CD4-positive, alpha-beta T cell treated with Interleukin-10 for 1 hour (primary cell): ENCODE data around the gene USP9X.
"Not testable (repeated sequence)": the region's sequence is repeated elsewhere in the genome, so short reads cannot be mapped to it uniquely, and the experiment has no call there.

ENCODE experiments used
- DNase-seq: peaks from one replicate; pipeline ENCODE4 v3.0.0-alpha.2; 2020

Gene USP9X, protein sequence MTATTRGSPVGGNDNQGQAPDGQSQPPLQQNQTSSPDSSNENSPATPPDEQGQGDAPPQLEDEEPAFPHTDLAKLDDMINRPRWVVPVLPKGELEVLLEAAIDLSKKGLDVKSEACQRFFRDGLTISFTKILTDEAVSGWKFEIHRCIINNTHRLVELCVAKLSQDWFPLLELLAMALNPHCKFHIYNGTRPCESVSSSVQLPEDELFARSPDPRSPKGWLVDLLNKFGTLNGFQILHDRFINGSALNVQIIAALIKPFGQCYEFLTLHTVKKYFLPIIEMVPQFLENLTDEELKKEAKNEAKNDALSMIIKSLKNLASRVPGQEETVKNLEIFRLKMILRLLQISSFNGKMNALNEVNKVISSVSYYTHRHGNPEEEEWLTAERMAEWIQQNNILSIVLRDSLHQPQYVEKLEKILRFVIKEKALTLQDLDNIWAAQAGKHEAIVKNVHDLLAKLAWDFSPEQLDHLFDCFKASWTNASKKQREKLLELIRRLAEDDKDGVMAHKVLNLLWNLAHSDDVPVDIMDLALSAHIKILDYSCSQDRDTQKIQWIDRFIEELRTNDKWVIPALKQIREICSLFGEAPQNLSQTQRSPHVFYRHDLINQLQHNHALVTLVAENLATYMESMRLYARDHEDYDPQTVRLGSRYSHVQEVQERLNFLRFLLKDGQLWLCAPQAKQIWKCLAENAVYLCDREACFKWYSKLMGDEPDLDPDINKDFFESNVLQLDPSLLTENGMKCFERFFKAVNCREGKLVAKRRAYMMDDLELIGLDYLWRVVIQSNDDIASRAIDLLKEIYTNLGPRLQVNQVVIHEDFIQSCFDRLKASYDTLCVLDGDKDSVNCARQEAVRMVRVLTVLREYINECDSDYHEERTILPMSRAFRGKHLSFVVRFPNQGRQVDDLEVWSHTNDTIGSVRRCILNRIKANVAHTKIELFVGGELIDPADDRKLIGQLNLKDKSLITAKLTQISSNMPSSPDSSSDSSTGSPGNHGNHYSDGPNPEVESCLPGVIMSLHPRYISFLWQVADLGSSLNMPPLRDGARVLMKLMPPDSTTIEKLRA (N-terminal part only)

DNA sequence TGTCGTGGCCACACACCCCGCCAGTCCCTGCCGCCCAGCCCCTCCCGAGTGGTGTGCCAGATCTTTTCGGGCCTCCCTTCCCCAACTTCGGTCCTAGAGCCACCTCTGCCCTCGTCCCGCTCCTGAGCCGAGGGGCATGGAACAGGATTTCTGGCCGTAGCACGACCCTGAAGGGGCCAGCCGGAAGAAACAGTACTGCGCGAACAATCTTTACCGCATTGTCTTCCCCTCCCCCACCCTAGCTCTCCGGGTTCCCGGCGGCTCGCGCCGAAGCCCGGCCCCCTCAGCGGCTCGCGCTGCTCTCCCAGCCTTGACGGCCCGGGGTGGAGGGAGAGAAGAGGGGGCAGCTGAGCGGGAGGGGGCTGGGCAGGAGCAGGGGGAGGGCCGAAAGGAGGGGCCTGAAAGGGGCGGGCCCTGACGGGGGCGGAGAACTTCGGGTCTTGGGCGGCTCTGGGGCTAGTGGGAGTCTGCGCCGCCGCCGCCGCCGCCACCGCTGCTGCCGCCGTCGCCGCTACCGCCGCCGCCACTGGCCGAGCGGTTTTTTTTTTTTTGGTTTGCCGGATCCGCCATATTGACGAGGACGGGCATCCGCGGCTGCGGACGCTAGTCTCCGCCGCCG, at the start of gene USP9X:
Gene USP9X, plus strand, starts transcription at position 553 of the 619 bp plus-strand sequence. CDS start 38,184 bp downstream, outside the sequence.
- peak; percentile 91 for DNase-seq

GRCh38 chrX:41035582-41035981, 49.7 kb upstream of the USP9X start:
- no peak for DNase-seq

- DNase-seq: no peak
Observed at GRCh38 chrX:41036668-41037326, 48.4 kb upstream of the USP9X start.

DNA sequence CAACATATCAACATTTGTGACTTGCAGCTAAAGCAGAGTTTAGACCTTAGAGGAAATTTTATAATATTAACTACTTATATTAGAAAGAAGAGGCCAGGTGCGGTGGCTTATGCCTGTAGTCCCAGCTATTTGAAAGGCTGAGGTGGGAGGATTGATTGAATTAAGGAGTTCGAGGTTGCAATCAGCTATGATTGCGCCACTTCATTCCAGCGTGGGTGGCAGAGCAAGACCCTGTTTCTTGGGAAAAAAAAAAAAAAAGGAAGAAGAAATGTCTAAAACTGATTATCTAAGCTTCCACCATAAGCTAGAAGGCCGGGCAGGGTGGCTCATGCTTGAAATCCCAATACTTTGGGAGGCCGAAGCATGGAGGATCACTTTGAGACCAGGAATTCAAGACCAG, 42.0 kb upstream of the USP9X start:
- no peak for DNase-seq

DNA sequence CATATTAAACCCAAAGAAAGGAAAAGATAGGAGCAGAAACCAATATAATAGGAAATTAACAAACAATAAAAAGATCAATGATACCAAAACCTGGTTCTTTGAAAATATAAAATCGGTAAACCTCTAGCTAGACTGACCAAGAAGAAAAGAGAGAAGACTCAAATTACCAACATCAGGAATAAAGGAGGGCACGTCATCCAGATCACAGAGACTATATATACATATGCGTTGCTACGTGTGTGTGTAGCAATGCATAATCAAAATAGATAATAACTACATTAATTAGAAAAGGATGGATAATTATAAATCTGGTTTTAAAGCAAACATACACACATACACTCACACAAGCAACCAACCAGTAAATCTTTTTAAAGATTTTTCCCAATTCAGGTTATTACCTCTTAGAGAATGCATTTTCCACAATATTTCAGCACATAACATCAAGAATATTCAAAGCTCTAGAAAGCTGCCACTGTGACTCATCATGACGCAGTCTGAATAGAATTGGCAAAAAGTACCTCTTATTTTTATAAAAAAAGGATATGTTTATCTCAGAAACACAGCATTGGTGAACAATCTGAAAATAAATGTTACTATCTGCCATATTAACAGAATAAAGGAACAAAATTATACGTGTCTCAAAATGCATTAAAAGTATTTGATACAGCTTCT, 41.4 kb upstream of the USP9X start:
- DNase-seq: no peak

DNA sequence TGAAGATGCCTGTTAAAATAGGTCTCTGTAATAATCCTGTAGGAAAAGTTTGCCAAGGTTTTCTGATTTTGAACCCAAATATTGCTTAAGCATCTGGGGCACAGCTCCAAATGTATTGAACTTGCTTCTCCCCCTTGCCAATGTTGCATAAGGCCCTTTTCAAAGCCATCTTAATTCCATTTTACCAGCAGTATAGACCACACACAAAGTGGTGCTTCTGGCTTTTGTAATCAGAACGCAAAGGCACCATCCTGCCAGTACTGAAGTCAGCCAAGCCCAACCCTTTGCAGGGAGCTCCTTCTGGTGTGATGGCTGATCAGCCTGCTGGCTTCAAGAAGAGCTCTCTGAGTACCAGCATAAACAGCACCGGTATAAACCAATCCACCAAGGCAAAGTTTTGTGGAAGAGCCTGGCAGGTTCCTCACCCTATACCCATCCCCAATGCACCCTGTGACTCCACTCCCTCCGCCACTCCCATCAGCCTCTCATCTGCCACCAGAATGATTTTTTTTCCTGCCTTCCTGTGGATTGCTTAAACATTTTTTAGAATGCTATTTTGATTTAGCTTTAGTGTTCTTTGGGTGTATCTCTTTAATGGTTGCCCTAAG, 39.2 kb upstream of the USP9X start:
- DNase-seq: no peak

DNA sequence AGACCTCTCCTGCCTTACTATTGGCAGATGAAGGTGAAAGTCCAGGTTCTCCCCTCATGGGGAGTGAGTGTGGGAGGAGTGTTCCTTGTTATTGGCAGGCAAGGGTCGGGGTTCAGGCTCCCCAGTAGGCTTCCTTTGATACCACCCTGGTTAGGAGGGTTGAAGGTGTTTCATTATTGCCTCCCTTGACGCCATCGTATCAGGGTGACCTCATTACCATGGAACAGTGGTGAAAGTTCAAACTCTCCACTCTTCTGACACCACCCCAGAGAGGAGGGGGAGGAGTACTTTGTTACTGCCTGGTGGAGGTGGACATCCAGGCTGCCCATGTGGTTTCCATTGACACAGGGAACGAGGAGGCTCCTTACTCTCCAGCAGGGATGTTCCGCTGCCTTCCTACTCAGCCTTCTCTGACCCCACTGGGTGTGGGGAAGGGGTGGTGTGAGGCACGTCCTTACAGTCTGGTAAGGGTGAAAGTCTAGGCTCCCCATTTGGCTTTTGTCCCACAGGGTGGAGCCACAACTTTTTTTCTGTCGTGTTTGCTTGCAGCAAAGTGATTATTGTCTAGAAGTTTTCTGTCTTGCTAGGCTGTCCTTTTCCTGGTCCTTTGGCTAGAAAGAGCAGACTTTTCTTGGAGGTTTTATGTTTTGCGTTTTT, 37.2 kb upstream of the USP9X start:
- no peak for DNase-seq

- no peak for DNase-seq
Observed at GRCh38 chrX:41050359-41050758, 34.9 kb upstream of the USP9X start.

DNA sequence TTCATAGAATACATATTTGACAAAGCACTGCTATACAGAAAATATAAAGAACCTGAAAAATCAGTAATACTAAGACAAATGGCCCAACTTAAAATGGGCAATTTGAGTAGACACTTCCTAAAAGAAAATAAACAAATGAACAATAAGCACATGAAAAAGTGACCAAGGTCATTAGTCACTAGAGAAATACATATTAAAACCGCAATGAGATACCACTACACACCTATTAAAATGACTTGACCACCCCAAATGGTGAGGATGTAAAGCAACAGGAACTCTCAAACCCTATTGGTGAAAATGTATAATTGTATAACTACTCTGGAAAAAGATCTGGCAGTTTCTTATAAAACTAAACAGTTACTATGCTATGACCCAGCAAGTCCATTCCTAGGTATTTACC, 34.0 kb upstream of the USP9X start:
- no peak for DNase-seq

DNA sequence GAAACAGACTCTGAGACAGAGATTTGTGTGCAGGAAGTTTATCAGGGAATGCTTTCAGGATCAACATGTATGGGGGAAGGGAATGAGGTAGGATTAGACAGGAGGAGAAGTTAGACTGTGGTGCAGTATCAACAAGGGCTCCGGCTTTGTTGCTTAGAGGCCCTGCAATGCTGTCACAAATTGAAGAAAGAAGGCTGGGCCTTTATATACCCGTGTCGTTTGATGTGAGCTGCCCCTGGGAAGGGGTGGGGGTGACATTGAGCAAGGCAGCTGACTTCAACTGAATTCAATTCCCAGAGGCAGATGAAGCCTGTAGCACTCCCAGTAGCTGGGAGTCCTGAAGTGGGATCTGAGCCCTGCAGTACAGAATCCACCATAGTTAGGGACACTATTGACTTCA, 29.5 kb upstream of the USP9X start:
- DNase-seq: no peak

DNA sequence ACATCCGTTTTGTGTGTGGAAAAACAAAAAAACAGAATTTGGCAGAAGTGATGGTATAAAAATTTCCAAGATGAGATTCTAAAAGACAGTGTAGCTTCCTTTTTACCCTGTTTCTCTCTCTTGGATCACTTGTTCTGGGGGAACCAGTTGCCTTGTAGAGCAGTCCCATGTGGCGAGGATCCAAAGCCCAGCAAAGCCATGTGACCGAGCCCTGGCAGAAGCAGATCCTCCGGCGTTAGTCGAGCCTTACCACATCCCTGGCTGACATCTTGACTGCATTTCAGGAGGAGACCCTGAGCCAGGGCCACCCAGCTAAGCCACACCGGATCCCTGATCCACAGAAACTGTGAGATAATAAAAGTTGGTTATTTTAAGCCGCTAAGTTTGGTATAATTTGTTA, 22.0 kb upstream of the USP9X start:
- not testable (repeated sequence) for DNase-seq

DNA sequence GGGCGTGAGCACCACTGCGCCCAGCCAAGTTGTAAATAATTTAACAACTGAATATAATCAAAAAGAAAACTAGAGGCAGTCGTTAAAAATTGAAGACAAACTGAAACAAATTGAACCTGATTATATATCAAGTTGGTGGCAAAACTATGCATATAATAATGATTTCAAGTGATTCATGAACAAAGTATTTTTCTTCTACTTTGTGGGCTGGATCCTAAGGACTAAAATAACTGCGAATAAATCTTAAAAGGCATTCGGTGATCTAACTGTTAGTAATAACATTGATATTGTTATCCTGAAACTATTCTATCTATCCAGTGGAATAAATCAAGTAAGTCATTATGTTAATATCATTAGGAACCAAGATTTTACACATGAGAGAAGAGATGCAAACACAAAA, 21.2 kb upstream of the USP9X start:
- DNase-seq: no peak

- no peak for DNase-seq
Observed at GRCh38 chrX:41066391-41066790, 18.9 kb upstream of the USP9X start.

GRCh38 chrX:41066969-41067368, 18.3 kb upstream of the USP9X start:
- DNase-seq: no peak

DNA sequence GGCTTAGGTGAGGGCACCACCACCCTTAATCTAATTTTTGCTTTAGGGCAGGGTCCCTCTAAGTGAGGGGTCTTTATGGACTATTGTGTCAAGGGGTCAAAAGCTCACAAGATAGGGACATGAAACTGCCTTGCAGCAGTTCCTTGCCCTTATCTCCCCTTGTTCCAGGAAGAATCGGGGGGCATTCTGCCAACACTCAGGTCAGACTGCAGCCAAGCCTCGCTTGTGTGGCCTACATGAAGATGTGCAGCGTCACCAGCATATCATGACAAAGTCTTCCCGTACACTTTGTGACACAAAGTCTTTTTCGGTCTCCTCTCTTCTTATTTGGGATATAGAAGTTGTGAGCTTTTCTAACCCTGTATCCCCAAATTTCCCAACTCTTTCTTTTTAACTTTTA, 17.5 kb upstream of the USP9X start:
- DNase-seq: no peak

DNA sequence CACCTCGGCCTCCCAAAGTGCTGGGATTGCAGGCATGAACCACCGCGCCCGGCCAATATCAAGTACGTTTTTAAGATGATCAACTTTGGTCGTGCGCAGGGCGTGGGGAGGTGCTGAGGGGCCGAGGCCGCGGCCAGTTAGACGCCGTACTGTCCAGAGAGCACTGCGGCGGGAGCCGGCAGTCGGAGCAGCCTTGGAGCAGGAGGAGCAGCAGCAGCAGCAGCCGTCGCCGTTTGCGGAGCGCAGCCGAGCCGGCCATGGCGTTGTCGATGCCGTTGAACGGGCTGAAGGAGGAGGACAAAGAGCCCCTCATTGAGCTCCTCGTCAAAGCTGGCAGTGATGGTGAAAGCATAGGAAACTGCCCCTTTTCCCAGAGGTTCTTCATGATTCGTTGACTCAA, 8.5 kb upstream of the USP9X start:
- DNase-seq: no peak

DNA sequence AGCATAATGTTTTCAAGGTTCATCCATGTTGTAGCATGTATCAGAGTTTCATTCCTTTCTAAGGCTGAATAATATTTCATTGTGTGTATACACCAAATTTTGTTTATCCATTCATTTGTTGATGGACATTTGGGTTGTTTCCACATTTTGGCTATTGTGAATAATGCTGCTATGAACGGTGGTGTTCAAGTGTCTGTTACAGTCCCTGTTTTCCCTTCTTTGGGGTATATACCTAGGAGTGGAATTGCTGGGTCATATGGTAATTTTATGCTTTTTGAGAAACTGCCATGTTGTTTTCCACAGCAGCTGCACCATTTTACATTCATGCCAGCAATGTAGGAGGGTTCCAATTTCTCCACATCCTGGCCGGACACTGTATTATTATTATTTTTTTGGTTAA, 3.4 kb upstream of the USP9X start:
- DNase-seq: no peak

- no peak for DNase-seq
Observed at GRCh38 chrX:41082783-41083182, 2.5 kb upstream of the USP9X start.

DNA sequence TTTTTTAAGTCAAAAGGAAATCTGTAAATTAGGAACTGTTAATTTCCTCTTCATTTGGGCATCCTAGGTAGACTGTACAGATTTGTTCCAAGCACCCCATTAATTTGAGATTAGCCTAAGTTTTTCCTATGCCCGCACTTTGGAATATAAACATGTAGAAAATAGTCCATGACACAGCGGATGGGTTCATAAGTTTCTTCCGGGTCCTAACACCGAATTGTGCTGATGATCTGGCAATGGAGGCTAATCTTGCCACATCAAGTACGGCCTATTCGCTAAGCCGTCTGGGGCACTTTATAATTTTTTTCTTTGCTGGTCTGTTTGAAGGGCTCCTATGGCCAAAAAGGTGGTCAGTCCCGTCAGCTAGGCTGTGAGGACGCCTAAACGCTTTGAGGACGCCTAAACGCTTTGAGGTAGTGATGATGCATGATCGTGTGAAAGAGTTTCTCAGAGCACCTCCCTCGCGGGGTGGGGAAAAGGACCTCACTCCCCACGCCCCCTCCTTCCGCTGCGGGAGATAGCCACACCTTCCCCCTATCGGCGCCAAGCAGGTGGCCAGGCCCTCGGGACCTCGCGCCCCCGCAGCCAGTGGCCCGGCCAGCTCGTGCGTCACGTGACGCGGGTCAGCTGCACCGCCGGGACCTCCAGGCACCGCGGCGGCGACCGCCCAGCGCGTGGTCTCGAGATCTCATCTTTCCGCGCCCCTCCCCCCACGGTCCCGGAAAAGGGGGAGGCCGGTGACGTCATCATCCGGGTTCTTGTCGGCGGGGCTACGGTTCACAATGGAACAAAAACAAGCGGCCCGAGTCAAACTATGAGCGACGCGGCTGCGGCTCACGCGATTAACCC, 977 bp upstream of the USP9X start:
- DNase-seq: peak; percentile 95

- peak; percentile 64 for DNase-seq
Observed at GRCh38 chrX:41085512-41085877, 250 bp downstream of the USP9X start.
